HG02759 (cell line): ENCODE measurements around the gene ST6GALNAC1.
"Not testable (repeated sequence)": the region's sequence is repeated elsewhere in the genome, so short reads cannot be mapped to it uniquely, and the experiment has no call there.

Experiments
- ATAC-seq: cut with Tn5 transposase; IDR thresholded peaks from one replicate; pipeline ENCODE4 v1.9.1; 2021; ENCODE audit warnings: mild to moderate bottlenecking, moderate library complexity; ENCODE audit not compliant: unreplicated experiment

ST6GALNAC1 gene

DNA sequence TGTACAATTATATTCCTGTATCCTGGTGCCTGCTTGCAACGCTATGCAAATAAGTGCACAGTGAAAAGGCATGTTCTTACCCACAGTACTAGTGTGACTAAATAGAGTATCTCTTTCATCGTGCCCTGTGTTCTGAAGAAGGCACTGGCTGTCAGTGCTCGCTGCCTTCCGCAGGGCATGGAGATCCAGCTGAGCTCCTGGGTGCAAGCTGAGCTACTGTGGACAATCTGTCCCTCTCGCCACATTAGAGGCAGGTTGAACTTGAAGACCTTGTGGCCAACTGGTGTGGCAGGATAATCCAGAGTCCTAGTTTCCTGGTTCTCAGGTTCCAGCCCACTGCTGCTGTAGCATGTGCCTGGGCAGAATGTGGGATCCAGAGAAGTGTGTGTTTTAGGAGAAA lies 1.9 kb upstream of the ST6GALNAC1 start:
- ATAC-seq = no peak

- no peak for ATAC-seq
These were observed 1.4 kb upstream of the ST6GALNAC1 start for GRCh38 chr17:76644995-76645394.

DNA sequence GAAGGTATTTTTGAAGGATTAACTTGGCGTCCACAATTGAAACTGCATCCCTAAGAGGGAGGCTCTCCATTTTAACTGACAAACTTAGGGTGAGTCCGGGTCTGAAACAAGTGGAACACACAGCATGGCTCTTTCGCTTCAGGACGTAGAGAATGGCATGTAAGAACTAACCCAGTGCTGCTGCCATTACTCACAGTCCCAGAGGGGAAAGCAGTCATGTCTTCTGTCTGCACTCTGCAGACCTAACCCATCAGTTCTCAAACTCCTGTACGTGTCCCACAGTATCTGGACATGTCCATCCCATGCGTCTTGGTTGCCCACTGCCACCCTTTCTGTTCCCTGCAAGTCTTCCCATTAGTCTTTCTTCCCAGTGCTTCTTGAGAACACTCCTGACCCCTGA lies 563 bp downstream of the ST6GALNAC1 start:
- no peak for ATAC-seq

DNA sequence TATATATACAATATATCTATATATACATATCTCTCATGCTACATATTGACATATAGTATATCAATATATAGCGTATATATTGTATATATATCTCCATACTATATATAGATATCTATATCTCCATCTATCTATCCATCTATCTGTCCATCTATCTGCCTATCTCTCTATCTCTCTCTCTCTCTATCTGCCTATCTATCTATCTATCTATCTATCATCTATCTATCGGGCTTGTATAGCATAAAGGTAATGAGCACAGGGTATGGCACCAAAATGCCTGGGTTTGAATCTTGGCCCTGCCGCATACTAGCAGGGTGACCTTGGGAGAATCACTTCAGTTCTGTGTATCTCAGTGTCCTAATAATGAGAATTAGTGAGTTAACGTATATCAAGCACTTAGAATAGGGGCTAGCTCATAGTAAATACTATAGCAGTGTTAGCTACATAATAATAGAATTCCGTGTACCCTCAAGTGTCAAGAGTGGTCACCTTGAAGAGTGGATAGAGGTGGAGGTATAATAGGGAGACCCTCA lies 1.5 kb downstream of the ST6GALNAC1 start:
- ATAC-seq = no peak

DNA sequence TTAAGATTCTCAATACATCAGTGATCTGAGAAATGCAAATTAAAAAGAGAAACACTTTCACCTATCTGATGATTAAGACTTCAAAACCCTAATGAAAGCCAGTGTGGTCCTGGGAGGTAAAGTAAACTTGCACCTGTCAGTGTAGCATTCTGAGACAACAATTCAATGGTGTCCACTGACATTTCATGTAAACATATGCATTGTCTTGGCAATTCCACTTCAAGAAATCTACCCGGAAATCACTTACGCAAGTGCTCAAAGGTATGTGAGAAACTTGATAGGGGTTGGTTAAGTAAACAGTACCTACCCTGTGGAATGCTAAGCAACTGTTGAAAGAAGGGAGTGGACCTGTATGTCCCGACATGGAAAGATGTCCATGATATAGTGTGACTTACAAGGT lies 2.1 kb downstream of the ST6GALNAC1 start:
- no peak for ATAC-seq

GRCh38 chr17:76640550-76641380 lies 2.8 kb downstream of the ST6GALNAC1 start:
- no peak for ATAC-seq

DNA sequence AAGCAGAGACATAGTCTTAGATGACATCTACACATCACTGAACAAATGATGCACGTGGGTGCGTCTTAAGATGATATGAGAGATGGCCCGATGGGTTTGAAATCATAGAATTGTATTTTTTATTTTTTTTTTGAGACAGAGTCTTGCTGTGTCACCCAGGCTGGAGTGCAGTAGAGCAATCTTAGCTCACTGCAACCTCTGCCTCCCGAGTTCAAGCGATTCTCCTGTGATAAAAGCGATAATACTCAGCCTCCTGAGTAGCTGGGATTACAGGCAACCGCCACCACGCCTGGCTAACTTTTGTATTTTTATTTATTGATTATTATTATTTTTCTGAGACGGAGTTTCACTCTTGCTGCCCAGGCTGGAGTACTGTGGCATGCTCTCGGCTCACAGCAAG lies 5.3 kb downstream of the ST6GALNAC1 start:
- no peak for ATAC-seq

DNA sequence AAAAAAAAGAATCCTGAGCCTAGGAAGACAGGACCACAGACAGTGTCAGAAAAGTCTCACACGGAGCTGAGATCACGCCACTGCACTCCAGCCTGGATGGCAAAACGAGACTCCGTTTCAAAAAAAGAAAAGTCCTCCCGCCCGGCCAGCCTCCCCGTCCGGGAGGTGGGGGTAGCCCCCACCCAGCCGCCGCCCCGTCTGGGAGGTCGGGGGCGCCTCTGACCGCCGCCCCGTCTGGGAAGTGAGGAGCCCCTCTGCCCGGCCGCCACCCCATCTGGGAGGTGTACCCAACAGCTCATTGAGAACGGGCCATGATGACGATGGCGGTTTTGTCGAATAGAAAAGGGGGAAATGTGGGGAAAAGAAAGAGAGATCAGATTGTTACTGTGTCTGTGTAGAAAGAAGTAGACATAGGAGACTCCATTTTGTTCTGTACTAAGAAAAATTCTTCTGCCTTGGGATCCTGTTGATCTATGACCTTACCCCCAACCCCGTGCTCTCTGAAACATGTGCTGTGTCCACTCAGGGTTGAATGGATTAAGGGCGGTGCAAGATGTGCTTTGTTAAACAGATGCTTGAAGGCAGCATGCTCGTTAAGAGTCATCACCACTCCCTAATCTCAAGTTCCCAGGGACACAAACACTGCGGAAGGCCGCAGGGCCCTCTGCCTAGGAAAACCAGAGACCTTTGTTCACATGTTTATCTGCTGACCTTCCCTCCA lies 6.9 kb downstream of the ST6GALNAC1 start:
- not testable (repeated sequence) for ATAC-seq

- no peak for ATAC-seq
These were observed 7.7 kb downstream of the ST6GALNAC1 start for GRCh38 chr17:76635659-76636360.

- no peak for ATAC-seq
These were observed 8.5 kb downstream of the ST6GALNAC1 start for GRCh38 chr17:76635039-76635438.

DNA sequence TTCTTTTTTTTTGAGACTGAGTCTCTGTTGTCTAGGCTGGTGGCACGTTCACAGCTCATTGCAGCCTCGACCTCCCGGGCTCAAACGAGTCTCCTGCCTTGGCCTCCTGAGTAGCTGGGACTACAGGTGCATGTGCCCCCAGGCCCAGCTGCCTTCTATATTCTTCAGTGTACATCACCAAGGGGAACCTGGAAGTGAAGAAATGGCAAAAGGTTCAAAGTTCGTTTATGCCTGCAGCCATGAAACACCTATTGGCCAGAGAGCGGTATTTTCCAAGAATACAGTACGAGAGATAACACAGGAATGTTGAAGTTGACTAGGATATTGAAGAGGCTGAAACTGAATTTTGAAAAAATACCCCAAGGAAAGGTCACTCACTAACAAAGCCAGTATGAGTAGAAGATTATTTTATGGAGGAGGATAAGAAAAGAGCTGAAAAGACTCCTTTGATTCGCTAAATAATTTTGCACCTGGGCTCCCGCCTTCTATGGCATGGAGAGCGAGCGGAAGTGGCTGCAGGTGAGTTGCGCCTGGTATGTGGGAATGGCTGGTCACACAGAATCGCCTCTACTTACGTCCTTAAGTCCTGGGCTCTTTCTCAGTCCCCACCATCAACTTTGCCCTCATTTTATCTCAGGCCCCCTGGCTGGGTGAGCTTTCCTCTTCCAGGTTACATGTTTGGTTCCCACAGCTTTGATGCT lies 9.8 kb downstream of the ST6GALNAC1 start:
- ATAC-seq = no peak

DNA sequence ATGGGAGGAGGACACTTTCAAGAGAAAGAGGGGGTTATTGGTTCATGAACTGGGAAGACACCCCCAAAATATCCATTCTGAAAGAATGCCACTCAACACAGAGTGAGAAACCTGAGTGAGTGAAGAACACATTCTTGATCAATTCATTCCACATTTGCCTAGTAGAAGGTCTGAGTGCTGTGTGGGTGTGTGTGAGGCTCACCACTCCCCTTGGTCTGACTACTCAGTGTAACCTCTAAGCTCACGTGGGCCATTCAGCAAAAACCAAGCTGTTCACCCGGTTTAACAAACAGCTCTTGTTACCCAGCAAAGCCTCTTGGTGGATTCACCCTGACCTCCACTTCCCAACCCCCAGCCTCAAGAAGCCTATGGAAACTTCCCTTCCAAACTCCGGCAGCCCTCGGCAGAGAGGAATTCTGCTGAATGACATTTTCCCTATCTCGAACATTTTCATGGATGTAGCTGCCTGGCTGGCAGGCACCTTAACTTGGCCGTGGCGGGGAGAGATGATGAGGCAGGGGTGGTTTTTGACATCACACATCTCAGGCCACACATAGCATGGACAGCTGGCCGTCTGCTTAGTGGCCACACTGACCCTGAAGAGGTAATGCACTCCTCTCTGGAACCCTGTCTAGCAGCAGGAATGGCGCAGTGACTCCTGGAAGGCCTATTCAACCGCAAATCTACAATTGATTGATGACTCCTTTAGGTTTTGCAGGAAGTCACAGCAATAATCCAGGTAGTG lies 11.6 kb downstream of the ST6GALNAC1 start:
- no peak for ATAC-seq

DNA sequence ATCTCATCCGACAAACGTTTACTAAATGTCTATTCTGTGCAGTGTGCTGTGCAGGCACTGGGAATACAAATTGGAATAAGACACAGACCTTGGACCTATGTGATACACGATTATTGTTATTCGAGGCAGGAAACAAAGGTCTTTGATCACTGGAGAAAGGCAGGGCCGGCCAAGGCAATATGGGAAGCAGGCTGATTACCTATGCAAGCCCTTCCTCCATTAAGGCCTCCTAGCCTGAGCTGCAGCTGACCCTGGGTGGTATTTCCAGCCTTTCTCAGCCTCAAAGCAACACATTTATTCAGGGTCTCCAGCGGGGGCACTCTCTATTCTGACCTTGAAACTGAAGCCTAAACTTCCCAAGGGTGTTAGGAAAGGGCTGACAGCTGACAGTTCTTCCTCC lies 13.4 kb downstream of the ST6GALNAC1 start:
- ATAC-seq = no peak

- no peak for ATAC-seq
These were observed 16.0 kb downstream of the ST6GALNAC1 start for GRCh38 chr17:76627510-76627909.

DNA sequence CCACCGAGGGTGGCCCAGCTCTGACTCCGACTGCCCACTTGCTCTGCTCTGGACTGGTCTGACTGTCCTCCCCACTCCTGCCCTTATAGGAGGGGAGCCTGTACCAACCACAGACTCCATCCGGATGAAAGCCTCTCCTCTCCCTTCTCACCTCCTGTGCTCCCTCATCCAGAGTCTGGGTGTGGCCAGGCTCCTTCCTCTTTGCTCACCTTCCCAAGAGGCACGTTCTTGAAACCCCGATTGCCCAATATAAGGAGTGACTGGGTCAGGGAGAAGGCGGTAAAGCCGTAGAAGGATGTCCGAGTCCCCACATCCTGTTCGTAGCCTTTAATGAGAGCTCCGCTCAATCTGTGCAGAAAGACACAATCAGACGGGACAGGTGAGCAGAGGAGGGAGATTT lies 17.1 kb downstream of the ST6GALNAC1 start:
- ATAC-seq = no peak

DNA sequence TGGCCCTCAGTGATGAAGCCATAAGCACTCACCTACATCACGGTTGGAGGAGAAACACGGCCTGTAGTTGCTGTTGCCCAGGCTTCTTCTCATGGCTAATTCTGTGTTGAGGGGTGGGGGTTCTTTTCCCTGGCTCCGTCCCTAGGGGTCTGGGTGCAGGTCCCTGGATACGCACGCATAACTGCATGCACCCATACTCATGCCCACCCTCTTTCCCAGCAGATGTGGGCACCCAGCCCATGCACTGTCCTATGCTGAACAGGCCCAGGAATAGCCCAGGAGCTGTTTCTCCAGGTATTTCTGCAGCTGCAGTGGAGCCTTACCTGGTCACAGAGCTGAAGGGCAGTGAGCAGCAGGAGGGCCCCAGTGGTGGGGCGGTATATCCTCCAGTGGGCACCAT lies 18.1 kb downstream of the ST6GALNAC1 start:
- ATAC-seq = no peak

DNA sequence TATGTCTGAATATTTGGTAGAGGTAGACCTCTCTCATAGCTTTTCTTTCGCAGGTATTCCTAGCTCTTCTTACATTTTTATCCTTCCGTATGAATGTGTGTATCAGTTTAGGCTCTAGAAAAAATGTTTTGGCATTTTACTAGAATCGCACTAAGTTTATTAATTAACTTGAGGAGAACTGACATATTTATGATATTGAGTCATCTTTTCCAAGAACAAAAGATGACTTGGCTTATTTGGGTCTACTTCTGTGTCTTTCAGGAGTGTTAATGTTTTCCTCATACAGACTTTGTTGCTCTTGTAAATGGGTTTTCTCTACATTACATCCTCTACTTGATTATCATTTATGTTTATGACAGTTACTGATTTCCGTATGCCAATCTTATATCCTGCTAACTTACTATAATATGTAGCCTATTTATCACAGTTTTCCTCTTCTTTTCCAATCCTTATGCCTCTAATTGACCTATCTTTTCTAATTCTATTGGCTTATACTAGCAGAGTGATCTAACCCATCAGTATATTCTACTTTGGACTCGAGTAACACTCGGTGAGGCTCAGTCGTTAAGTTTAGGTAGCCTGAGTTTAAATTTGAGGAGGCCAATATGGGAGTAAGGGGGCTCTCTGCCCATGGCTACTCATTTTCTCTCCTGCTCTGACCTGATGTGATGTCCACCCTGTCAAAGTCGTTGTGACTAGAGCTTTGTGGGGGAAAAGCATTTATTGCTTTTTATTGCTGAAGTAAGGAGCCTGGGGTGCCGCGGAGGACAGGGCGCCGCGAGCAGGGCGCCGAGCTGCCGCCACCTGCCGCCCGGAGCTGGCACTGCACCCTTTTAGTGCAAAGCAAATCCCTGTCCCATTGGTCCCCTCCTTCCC lies 20.0 kb downstream of the ST6GALNAC1 start:
- ATAC-seq = no peak

GRCh38 chr17:76617838-76618237 lies 25.7 kb downstream of the ST6GALNAC1 start:
- ATAC-seq = no peak

DNA sequence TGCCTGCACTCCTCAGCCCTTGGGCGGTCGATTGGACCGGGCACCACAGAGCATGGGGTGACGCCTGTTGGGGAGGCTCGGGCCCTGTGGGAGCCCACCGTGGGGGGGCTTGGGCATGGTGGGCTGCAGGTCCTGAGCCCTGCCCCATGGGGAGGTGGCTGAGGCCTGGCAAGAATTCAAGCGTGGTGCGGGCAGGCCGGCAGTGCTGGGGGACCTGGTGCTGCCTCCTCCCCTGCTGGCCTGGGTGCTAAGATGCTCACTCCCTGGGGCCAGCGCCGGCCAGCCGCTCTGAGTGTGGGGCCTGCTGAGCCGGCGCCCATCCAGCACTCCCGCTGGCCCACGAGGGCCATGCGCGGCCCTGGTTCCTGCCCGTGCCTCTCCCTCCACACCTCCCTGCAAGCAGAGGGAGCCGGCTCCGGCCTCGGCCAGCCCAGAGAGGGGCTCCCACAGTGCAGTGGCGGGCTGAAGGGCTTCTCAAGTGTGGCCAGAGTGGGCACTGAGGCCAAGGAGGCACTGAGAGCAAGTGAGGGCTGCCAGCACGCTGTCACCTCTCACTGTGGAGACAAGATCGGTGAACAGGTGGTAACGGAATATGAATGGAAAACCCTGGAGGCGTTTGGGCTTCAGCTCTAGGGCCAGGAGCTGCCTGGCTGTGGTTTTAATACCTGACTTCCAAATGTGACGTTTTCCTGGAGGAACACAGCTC lies 28.5 kb downstream of the ST6GALNAC1 start:
- no peak for ATAC-seq
